GM19467 (cell line): ENCODE measurements around the gene CCDC170.
"Not testable (repeated sequence)": the region's sequence is repeated elsewhere in the genome, so short reads cannot be mapped to it uniquely, and the experiment has no call there.

ENCODE experiments used
- ATAC-seq: cut with Tn5 transposase; IDR thresholded peaks from one replicate; pipeline ENCODE4 v1.9.1; 2021; ENCODE audit warnings: mild to moderate bottlenecking, moderate library complexity; ENCODE audit not compliant: unreplicated experiment

The CCDC170 gene

DNA sequence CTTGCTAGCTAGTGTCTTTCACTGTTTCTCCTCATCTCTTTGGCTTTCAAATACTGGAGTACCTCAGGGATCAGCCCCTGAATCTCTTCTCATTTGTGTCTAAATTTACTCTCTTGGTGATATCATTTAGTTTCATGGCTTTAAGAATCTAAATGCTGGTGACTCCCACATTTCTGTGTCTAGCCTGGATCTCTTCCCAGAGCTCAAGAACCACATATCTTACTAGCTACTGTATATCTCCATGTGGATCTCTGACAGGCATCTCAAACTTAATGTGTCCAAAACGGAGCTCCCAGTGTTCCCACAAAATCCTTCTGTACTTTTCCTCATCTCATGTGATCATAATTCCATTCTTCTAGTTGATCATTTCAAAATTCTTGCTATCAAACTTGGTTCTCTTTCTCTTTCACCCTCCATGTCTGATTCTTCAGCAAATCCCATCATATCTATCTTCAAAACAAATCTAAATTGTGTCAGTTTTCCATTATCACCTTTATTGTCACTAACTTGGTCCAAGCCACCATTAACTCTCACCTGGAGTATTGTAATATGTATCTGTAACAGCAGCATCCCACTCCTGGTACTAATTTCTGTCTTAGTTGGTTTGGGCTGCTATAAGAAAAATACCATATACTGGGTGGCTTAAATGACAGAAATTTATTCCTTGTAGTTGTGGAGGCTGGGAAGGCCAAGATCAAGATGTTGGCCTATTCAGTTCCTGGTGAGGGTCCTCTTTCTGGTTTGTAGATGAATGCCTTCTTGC lies 45.9 kb downstream of the CCDC170 start:
- no peak for ATAC-seq

DNA sequence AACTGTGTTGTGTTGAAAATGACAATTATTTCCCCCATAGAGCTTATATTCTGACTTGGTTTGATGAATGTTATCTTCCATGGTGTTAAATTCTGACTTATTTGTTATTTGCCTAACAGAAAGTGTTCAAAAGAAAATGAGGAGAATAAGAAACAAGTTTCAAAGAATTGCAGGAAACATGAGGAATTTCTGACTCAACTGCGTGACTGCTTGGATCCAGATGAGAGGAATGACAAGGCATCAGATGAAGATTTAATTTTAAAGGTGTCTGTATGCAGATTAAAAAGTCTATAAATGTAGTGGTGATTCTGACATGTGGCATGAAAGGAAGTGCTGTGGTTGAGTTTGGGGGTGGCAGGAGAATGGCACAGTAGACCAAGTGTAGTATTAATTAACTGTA lies 50.6 kb downstream of the CCDC170 start:
- no peak for ATAC-seq

DNA sequence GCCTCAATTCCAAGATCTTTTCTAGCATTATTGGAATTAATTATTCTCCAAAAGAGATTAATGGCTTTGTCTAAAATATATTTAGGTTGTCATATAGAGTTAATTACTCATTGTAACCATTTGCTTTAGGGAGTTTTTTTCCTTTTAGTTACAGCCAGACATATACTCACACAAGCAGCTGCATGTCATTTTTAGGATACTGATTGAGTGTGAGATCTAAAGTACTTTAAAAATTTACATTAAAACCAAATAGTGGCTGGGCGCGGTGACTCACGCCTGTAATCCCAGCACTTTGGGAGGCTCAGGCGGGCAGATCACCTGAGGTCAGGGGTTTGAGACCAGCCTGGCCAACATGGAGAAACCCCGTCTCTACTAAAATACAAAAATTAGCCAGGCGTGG lies 51.1 kb downstream of the CCDC170 start:
- ATAC-seq = not testable (repeated sequence)

DNA sequence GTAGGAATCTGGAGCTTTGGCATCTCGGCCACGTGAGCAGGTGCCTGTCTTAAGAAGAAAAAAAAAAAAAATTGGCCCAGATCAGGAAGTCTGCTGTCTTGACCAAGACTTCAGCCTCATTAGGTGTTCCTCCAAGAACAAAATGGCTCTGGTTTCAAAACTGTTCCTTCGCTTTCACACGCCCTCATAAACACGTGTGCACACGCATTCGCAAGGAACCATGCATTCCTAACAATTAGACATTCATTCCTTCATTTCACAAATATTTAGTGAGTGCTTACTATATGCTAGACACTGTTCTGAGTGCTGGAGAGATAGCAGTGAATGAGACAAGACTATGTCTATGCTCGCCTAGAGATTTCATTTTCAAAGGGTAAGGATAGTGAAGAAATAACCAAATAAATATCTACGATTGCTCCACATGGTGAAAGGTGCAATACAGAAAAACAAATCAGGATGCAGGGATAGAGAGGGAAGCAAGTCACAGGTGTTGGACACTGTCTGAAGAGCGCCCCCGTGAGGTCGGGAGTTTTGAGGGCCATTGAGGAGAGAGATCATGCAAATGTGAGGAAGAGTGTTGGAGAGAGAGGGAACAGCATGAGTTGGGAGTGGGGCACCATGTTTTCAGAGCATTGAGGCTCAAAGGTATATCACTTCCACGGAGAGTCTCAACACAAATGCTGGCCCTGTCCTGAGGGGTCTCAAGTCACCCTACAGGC lies 53.3 kb downstream of the CCDC170 start:
- no peak for ATAC-seq

DNA sequence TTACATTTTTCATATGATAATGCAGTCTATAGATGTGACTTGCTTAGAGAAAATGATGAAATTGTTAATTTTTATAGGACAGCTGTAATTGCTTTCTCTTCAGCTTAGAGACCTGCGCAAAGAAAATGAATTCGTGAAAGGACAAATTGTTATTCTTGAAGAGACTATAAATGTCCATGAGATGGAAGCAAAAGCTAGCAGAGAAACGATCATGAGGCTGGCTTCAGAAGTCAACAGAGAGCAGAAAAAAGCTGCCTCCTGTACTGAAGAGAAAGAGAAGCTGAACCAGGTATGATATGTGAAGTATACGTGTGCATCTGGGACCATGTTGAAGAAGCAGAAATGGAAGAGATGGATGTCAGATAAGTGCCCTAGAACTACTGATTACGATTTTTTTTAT lies 54.4 kb downstream of the CCDC170 start:
- ATAC-seq = no peak

DNA sequence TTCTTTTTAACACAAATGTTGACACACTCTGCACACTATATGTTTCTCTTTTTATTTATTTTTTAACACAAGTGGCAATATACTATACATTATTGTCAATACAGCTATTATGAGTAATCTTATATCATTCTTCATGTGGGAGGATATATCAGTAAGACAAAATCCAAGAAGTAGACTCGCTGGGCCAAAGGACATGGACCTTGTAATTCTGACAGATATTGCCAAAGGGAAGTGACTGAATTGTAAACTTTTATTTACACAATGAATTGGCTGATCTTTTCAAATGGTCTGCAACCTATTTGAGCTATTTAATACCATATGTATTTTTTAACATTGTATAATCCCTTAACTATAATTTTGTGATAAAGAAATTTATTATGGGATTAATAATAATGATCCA lies 56.0 kb downstream of the CCDC170 start:
- ATAC-seq = no peak

DNA sequence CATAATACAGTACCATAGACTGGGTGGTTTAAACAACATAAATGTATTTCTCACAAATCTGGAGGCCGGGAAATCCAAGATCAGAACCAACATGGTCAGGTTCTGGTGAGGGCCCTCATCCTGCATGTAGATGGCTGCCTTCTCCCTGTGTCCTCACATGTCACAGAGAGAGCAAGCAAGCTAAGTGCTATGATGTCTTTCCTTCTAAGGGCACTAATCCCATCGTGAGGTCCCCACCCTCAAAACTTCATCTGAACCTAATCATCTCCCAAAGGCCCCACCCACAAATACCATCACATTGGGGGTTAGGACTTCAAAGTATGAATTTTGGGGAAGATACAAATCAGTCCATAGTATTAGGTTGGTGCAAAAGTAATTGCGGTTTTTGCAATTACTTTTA lies 56.8 kb downstream of the CCDC170 start:
- no peak for ATAC-seq

DNA sequence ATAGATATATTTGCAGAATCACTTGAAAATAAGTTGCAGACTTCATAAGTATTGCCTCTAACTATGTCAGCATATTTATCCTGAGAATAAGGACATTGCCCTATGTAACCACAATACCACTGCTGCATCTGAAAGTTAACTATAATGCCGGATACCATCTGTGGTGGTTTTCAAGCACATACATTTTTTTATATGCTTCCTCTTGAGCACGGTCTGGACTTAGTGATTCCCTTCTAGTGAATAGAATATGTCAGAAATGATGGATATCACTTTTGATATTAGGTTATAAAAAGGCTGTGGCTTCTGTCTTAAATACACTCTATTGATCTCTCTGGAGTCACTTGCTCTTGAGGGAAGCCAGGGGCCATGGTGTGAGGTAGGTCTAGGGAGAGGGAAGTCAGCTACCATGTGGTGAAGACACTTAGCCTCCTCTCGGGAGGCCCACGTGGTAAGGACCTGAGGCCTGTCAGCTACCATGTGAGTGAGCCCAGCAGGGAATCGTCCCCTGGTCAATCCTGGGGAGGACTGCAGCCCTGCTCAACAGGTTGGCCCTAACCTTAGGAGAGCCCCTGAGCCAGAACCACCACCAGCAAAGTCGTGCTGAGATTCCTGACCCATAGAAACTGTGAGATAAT lies 57.5 kb downstream of the CCDC170 start:
- no peak for ATAC-seq

DNA sequence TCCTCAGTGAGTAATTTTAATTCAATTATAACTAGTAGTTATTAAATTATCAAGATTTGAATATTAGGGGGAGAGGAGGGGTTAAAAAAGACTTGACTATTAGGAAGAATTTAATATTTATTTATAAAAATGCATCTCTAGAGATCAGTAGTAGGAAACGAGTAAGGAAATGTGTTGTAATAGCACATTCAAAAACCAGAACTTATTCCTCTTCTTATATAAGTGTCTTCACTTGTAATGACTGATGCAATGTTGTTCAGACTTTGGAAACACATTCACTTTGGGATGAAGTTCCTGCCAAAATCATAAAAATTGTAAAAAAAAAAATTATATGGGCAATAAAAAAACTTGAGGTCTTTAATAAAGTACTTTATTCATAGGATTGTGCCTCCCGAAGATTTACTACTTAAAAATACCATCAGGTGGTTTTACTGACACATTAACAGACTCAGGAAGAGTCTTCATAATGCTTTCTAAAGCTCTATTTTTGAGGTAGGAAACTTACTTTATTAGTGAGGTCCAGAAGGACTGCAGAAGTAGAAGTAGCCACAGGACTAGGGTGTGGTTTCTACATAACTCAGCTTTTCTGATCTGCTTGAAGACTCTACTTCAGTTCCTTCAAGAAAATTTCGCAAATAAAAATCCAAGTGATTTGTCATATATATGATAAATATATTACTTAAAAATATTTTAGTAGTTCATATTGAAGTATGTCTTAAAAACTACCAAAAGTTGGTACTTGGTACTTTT lies 59.8 kb downstream of the CCDC170 start:
- ATAC-seq = no peak

DNA sequence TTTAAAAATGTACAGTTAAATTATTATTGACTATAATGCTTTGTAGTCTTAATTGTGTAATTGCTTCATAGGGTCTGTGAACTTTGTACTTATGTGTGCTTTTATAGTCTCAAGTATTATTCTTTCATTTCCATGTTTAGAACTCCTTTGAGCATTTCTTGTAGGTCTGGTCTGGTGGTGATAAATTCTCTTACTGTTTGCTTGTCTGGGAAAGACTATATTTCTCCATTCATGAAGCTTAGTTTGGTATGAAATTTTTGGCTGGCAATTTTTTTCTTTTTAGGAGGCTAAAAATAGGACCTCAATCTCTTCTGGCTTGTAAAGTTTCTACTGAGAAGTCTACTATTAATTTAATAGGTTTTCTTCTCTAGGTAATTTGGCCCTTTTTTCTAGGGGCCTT lies 67.4 kb downstream of the CCDC170 start:
- ATAC-seq = no peak

DNA sequence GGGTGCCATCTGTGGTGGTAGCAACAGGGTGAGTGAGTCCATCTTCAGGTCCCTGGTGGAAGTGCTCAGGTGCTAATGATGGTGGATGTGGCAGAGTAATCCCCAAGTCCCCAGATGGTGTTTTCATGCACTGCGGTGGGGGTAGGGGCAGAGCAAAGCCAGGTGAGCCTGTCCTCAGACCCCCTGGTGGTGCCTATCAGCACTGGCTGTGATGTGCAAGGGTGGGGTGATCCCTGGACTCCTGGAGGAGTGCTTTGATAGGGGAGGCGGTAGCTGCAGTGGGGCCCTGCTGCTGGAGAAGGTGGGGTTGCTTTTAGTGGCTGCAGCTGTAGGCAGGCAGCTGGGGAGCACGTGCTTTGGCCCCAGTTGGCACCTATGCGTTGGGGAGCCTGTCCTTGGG lies 70.8 kb downstream of the CCDC170 start:
- no peak for ATAC-seq

DNA sequence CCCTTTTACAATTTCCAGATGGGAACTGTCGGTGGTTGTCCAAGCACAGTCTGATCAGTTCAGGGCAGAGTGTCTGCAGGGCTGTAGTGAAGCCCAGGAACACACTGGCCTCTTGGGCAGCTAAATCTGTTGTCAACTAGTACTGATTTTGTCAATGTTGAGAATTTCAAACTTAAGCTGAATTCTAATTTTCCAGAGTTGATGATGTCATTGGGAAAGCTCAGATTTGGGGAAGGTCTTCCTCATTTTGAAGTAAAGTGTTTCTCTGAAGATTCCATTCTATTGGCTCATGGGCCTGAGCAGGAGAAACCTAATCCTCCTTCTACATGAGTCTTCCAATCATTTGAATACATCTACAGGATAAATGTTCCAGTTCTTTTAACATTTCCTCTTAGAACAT lies 72.1 kb downstream of the CCDC170 start:
- ATAC-seq = no peak

DNA sequence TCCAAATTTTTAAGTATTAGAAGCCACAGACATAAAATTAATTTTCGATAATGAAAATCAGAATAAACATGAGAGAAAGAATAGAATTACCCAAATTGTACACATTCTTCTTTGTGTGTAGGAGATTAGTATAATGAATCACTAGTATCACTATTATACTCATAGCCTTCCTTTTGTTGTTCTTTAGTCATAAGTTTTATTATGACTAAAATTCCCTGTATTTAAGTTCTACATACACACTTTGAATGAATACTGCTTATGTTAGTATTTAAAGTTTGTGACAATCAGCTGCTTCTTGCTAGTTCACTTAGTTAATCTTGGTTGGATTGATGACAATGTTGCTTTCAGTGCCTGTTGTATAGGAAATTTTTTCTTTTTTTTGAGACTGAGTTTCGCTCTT lies 72.7 kb downstream of the CCDC170 start:
- no peak for ATAC-seq

DNA sequence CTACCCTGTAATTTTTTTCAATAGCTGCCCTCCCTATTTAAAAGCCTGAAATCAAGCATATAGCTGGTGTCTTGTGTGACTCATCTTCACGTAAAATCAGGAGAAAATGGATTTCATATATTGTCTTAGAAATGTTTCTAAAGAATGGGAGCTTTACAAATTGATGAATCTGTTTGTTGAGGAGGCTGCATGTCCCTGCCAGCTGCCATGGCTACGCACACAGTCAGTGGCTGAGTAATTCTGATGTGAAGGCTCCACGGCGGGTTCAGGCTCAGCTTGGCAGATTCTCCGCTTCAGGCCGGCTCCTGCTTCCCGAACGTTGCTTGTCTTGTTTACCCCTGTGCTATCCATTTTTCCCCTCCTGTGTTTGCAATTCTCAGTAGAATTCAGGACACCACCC lies 82.8 kb downstream of the CCDC170 start:
- ATAC-seq = no peak

DNA sequence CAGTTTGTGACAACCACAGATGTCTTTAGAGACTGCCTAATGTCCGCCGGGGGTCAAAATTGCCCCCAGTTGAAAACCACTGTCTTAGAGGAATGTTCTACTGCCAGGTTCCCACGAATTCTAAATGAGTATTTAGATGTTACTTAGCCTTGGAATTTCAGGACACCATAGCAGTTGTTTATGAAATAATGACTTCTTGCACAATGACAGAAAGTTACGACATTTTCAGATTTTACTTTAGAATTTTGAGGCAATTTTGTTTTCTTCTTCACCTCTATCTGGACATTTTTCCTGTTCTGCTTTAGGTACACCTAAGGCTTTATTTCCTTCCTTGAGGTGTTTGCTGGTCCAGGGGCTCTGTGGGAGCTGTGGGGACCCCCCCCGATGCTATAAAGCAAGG lies 83.4 kb downstream of the CCDC170 start:
- no peak for ATAC-seq

DNA sequence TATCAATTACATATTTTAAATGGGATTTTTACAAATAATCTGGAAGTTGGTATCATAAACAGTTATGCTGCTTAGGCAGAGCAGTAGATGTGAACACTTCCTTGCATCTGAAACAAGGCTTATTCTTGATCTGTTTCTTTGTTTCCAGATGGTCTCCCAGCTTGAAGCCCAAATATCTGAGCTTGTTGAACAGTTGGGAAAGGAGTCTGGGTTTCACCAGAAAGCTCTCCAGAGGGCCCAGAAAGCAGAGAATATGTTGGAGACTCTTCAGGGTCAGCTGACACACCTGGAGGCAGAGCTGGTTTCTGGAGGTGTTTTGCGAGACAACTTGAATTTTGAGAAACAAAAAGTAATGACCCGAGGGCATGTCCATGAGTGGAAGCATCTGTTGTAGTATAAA lies 91.9 kb downstream of the CCDC170 start:
- no peak for ATAC-seq

DNA sequence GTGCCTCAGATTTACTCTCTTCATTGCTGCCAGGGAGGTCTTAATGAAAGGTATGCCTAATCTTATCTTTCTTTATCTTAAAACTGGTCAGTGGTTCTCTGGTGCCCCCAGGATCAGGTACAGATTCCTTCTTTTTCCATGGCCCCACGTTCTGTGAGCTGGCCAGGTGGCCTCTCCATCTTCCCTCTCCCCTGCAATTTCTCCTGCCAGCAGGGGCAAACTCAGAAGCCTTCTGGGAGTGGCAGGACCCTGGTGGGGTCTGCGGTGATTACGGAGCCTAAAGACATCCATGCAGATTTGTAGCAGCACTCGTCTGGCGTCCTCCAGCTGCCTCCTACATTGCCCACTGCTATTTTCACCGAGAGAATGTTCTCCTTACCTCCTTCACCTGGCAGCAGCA lies 95.8 kb downstream of the CCDC170 start:
- ATAC-seq = no peak

DNA sequence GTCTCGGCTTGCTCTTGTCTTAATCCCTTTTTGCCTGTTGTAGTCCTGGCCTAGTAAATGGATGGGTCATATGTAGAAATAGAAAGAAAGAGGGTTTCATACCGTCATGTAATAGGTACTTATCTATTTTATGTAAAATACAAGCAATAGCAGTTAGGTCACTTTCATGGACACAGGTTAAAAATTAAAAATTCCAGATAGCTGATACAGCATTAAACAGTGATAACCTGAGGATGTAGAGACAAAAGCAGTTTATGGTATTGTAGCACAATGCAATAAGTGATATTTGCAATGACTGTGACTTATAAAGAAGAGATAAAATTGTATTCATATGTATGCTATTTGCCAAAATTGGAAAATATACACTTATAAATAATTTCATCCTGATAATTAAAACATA lies 96.9 kb downstream of the CCDC170 start:
- no peak for ATAC-seq

DNA sequence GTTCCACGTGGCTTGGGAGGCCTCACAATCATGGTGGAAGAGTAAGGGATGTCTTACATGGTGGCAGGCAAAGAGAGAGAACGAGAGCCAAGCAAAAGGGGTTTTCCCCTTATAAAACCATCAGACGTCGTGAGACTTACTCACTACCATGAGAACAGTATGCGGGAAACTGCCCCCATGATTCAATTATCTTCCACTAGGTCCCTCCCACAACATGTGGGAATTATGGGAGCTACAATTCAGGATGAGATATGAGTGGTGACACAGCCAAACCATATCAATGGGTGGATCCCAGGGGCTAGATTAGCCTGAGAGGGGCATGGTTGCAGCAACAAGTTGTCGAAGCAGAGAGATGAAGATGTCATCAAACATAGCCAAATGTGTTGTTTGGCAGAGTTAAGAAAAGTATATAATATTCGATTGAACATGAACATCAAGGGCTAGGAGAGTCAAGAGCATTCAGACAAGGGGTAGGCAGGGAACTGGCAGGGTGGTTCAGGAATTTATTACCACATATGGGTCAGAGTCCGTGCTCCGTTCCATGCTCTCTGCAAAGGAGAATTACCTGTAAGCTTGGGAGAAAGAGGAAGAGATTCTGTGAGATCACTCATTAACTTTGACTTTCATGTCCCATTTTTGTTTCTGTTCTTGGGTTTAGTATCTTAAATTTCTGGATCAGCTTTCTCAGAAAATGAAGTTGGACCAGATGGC lies 98.8 kb downstream of the CCDC170 start:
- ATAC-seq = no peak

DNA sequence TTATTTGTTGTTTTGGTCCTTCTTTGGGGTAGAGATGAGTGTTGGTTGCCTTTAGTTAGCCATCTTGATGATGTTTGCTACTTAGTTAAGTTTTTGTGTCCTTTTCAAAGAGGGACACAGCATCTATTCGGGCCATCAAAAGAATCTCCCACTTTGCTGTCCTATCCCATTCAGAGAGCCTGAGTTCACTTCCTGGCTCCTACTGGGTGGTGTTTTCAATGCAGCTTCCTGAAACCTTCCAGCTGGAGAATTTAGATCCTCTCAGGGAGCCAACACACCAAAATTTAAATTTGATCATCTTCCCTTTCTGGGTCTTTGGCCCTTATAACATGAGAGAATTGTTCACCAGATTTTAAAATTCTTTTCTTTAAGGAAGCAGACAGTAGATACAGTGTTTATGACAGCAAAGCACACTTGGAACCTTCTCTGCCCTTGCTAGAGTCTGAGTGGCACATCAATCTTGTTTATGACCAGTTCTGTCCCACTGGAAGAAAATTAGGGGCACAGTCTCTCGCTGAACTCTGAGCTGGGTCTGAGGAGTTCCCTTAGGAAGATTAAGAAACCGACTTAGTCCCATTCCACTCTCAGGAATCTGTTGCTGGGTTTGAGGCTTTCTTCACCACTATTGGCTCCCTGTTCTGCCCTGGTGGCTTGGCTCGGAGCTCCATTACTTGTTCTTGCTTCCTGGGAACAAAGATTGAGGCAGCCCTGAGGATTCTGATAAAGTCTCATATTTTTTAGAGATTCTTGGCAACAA lies 115.5 kb downstream of the CCDC170 start:
- ATAC-seq = no peak
